ENCODE measurements around the gene RFX7.

RFX7 gene

DNA sequence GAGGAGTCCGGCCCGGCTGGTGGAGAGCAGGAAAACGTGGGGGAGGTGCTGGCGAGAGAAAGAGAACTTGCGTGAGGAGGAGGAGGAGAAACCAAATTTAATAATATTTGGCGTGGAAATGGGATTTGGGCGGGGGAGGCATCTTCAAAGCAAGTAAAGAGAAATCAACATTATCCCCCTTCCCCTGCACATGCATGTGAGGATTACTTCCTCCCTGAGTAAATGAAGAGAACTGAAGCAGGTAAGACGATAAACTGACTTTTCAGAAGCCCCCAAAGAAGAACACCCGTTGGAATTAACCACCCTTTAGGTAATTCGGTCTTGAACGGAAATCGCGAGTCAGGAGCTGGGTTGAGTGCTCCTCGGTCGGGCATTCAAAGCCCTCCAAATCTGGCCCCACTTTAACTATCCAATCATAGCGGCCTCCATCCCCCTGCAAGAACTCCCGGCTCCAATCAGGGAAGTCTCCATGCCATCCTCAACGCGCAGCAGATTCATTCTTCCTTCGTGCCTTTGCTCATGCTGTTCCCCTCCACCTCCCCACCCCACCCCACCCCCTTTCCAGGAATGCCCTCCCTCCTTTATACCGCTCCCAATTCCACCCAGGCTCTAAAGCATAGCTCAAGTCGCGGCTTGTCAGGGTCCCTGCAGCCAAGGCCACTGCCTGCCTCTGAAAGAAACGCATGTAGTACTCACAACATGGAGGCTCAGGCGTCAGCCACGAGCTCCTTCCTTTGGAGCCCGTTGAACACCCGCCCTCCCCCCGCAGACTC, 545 bp upstream of the RFX7 start:
- peak; percentile 89 for DNase-seq

DNA sequence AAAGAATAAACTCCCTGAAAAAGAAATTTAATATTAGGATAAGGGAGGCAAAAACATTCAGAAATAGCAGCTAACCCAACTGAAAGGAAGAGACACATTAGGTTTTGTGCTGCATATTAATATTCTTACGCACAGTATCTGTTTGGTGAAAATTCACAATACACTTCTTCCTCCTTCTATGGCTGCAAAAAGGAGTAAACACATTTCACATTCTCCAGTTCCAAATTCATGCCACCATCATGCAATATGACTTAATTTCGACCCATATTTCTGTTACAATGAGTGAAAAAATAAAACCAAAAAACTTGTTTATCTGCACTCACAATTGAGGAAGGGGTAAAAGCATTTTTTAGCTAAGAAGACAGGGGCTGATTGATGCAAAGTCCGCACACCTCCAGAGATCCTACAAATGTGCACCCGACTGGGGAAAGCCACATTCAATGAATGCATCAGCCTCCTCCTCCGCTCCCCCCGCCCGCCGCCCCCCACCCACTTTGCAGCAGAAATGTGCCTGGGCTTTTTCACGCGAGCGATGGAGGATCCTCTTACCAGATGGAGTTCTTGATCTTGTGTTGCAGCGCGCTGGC, 1.0 kb downstream of the RFX7 start:
- peak; percentile 6 for DNase-seq

DNA sequence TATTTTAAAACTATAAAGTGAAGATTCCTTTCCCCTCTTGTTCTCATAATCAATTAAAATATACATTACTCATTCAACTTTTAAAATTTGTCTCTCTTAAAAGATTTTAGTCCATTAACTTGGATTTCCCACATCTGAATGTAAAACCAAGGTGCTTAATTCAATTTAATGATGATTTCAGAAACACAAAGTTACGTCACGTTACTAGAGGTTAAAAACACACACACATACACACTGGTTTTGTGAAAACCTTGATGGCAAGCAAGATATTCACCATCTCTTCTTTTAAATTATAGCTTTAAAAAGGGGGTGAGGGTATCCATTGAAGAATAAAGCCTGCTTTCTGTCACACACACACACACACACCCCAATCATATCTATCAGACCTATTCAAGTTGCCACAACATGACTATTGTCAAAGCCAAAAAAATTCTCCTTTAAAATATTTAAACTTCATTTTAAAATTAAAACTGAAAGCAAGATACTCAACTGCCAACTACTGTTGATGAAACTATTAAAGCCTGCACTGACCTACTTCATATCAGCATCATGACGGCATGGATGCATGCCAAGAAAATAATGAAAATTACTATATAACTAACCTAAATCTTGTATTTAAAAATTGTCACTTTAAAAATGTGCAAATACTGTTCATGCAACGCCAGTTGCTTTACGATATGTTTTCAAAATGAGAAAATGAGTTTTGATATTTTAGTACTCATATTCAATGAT, 2.1 kb downstream of the RFX7 start:
- DNase-seq, result peak; percentile 0

DNA sequence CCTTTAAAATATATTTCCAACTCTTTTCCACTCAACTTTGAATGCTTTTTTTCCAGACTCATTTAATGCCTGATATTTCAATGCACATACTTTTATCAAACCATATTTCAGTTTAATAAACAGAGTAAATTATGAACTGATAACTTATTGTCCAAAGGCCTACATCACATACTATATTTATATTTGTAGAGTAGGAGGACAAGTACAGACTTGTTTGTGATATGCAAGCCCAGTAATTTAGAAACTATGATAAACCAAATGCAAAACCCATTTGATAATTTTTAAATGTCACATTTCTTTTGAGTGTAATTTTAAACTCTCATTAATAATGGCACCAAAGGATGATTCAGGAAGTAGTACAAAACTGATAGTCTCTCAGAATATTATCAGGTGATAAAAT, 3.3 kb downstream of the RFX7 start:
- no peak for DNase-seq

DNA sequence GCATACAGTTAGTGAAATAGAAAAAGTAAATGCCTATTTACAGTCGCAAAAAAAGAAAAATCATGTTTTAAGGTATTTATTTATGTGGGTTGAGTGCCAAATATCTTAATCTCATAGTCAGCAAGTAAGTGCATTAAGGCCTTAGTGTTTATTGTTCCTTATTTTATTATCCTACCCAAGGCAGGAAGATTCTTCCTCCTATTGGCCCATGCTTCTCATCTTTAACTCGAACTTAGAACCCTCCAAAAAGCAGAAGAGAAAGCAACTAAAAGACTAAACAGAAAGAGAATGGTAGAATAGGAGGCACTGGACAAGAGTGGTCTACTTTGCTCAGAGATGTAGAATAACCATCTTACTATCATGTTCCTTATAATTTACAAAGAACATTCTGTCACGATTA, 7.5 kb downstream of the RFX7 start:
- no peak for DNase-seq

DNA sequence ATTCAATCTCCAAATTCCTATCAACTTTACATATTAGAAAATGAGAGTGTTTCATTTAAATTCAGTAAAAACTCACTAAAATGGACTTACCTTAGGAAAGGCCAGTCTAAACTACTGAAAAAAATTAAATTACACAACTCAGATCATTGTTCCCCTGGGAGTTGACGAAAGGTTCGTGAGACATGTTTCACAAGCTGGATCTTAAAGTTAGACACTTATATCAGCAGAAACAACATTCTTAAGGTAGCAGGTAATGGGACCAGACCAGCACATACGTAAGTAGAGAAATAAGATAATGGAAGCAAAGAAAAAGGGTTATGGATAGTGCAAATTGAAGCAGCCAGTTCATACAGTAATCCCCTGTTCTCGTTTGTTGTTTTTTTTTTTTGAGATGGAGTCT, 8.9 kb downstream of the RFX7 start:
- DNase-seq, result no peak

DNA sequence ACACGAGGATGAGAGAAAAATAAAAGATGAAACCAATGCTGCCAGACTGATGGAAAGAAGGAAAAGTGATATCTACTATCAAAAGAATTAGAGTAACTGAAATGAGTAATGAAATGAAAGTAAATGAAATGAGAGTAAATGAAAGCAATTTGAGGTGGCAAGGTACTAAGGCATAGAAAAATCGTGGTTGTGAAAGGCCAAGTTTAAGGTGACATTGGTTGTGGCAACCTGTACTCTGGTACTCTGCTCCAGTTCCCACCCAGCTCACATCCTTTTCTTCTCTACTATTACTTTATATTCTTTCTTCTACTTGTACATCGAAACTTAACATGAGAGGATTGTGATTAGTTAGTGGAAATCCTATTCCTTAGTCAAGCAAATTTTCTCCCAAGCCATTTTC, 10.1 kb downstream of the RFX7 start:
- DNase-seq, result no peak

DNA sequence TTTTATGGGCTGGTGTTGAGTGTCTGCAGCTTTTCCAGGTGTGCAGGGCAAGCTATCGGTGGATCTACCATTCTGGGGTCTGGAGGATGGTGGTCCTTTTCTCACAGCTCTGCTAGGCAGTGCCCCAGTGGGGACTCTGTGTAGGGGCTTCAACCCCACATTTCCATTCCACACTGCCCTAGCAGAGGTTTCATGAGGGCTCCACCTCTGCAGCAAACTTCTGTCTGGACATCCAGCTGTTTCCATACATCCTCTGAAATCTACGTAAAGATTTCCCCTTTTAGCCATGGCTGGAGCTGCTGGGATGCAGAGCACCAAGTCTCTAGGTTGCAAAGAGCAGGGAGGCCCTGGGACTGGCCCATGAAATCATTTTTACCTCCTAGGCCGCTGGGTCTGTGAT, 11.6 kb downstream of the RFX7 start:
- no peak for DNase-seq

DNA sequence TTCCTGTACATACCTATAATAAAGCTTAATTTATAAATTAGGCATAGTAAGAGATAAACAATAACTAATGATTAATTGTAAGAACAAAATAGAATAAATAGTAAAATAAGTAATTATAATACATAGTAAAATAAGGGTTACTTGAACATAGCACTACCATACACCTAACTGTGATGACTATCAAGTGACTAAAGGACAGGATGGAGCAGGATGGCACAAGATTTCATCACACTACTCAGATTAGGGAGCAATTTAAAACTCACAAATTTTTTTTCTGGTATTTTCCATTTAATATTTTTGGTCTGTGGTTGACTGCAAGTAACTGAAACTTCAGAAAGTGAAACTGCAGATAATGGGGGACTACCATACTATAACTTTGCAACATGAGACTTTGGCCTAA, 14.8 kb downstream of the RFX7 start:
- no peak for DNase-seq

DNA sequence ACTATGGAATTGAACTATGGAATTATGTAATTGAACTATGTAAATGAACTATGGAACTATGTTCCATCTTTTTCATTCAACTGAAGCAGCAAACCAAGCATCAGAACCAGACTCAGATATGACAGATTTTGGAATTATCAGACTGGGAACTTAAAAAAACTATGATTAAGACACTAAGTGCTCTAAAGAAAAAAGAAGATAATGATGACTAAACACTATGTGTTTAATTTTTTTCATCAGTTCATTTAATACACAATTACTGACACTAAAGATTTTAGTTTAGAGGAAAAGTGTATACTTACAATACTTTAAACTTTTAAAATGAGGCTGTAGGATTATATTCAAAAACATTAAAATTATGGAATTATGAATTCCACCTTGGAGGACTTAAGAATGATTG, 15.3 kb downstream of the RFX7 start:
- no peak for DNase-seq

DNA sequence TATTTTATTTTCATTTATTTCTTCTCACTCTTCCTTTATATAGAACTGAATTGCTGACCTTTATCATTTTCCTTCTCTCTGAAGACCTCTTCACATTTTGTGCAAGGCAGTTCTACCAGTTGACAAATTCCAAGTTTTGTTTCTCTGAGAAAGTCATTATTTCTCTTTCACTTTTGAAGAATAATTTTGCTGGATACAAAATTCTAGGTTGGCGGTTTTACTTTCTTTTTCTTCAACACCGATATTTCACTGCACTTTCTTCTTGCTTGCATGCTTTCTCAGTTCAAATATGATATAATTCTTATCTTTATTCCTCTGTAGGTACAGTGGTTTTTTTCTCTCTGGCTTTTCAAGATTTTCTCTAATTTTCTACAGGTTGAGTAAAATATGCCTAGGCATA, 15.9 kb downstream of the RFX7 start:
- no peak for DNase-seq

DNA sequence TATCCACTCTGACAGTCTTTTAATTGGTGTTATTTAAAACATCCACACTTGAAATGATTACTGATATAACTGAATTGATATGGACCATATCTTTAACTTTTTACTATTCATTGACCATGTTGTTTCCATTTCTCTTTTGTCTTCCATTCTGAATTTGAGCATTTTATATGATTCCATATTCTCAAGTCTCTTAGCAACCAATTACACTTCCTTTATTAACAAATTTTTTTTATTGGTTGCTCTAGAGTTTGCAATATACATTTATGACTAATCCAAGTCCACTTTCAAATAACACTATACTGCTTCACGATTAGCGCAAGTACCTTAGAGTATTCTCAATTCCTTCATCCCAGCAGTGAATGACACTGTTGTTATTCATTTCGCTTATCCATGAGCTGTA, 16.4 kb downstream of the RFX7 start:
- DNase-seq, result no peak

DNA sequence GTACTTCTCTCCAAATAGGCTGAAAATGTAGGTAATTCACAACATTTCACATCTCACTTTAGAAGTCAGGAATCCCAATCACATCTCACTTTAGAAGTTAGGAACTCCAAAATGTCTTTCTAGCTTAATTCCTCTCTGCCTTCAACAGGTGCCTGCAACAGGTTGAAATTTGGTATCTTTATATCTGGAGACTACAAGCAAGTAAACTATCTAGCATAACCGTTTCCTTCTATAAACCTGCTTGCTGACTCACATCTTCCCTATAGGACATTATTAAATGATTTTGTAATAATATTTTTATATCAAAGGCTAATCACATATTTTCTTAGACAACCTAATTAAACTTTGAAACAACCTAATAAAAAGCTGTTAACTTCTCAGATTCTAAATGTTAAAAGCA, 18.2 kb downstream of the RFX7 start:
- DNase-seq, result no peak

DNA sequence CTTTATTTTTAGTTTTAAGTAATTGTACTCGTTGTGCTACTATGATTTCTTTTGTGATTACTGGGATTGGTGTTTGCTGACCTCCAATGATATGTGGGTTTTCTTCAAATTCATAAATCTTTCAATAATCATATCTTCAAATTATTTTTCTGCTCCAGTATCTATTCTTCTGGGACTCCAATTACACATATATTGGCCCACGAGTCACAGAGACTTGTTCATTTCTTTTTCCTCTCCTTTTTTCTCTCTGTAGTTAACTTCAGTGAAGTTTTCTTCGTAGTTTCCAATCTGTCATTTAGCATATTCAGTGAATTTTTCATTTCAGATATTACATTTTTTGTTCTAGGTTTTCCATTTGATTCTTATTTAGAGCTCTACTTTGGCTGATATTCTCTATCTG, 21.4 kb downstream of the RFX7 start:
- no peak for DNase-seq

DNA sequence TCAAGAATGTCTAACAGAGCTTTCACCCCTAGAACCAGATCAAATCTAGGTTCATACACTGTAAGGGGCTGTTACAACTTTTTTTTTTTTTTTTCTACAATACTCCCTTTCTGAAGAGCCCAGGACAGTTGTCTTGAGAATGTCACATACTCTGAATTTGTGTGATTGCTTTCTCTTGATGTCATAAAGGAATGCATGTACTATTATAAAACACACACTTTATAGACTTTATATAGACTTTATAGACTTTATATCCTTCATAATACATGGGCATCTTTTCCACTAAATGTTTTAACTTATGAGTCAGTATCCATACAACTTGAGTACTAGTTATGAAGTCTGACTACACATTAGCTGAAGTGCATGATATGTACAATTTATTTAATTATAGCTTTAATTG, 26.3 kb downstream of the RFX7 start:
- DNase-seq, result no peak

DNA sequence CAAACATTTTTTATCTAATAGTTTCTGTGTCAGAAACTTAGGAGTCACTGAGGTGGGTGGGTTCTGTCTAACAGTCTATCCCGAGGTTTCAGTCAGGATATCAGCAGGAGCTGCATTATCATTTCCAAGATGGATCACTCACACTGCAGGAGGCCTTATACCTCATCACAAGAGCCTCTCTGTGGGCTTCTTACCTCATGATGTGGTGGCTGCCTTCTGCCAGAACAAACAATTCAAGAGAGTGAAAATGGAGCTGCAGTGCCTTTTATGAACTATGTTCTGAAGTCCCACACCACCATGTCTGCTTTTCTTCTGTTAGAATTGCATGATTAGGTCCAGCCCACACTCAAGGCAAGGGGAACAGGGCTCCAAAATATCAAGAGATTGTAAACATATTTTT, 27.9 kb downstream of the RFX7 start:
- DNase-seq, result no peak

DNA sequence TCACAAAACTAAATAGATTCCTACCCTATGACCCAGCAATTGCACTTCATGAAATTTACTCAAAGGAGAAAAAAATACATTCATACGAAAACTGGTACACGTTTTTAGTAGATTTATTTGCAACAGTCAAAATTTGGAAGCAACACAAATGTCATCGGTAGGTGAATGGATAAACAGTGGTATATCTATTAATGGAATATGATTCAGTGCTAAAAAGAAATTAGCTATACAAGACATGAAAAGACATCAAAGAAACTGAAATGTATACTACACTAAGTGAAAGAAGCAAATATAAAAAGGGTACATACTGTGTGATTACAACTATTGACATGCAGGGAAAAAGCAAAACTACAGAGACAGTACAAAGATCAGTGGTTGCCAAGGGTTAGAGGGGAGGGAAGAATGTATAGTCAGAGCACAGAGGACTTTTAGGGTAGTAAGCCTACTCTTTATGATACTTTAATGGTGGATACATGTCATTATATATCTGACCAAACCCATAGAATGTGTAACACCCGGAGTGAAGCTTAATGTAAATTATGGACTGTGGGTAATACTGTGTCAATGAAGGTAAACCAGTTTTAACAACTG, 31.6 kb downstream of the RFX7 start:
- DNase-seq, result no peak

DNA sequence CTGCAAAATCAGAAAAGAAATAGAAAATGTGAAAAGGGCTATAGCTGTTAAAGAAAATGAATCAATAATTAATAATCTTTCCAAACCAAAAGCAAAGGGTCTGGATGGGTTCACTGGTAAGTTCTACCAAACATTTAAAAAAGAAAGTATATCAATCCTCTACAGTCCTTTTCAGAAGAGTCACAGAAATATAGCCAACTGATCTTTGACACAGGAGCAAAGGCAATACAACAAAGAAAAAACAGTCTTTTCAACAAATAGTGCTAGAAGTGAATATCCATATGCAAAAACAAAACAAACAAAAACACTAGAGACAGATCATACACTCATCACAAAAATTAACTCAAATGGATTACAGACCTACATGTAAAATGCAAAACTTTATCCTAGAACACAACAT, 32.6 kb downstream of the RFX7 start:
- no peak for DNase-seq

DNA sequence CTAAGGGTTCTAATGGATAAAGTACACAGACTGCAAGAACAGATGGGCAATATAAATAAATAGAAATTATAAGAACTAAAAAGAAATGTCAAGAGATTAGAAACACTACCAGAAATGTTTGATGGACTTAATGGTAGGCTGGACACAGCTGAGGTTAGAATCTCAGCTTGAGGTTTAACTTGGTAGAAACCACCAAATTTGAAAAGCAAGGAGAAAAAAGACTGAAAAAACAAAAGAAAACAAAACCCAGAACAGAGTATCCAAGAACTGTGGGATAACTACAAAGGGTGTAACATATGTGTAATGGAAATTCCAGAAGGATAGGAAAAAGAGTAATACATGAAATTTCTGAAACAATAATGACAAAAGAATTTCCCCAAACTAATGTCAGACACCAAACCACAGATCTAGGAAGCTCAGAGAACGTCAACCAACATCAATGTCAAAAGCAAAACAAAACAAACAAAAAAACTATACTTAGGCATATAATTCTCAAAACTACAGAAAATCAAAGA, 35.0 kb downstream of the RFX7 start:
- no peak for DNase-seq

DNA sequence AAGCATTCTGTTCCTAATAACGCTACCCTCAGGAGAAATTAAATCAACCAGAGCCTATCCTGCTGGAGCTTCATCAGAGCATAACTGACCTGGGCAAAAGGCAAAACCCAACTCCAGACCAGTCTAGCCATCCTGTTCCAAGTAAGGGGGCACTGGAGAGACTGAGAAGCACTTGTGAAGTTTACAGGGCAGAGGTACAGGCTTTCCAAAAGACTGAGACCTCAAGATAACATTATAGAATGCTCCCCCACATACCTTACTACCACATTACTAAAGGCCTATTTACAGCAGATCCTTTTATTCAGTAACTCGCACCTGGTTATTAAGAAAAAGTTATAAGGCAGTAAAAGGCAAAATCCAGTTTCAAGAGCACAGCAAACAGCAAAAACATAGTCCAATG, 35.5 kb downstream of the RFX7 start:
- no peak for DNase-seq

DNA sequence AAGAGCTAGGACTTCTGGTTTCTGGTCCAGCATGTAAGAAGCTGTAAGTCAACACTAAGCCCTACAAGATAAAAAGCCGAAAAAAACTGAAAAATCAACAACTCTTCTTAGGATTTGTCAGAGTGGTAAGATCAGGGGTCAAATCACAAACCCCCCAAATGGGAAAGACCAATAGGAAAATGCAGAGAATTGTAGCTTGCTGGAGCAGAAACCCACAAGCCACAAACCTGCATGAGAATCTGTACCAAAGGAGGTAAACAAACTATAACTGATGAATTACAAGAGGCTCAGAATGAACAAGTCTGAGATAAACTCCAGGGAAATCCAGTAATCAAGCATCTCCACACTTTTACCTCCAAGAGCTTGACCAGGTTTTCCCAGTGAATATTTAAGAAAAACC, 36.0 kb downstream of the RFX7 start:
- no peak for DNase-seq

DNA sequence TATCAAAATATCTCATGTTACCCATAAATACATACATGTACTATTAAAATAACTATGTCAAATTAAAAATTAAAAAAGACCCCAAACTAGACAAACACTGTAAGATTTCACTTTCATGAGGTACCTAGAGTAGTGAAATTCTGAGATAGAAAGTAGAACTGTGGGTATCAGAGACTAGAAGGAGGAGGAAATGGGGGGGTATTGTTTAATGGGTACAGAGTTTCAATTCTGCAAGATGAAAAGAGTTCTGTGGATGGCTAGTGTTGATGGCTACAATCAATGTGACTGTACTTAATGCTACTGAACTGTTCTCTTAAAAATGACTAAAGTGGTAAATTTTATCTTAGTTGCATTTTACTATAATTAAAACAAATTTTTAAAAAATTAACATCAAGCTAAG, 36.6 kb downstream of the RFX7 start:
- no peak for DNase-seq

DNA sequence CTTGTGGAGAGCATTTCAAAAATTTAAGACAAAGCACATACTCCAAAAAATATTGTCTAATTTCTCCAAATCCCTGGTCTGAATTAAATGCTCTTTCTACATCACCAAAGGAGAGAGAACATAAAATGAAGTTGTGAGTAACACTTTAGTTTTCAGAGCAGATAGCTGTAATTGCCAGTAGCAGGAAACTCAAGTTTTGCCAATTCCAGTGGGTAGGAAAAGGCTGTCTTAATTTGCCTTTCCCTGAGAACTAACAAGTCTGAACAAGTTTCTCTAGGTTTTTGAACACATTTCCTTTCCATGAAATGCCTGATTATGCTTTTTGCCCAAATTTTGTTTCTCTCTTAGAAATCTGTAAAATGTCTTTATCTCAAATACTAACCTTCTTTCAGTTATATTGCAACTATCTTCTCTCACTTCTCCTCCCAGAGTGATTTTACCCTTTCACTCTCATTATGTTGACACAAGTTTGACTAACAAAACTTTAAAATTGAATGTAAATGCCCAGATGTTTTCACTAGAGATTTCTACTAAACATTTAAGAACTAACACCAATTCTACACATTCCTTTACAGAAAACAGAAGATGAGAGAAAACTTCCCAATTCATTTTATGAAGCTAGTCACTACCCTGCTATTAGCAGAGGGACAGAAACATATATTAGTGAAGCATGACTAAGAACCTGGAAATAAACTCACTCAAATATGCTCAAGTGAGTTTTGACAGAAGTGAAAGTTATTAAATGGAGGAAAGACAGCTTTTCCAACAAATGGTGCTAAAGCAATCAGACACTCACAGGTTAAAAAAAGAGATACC, 38.4 kb downstream of the RFX7 start:
- no peak for DNase-seq

Measured in NCI-H446 treated with DMSO at 0.1 percent for 48 hours (cell line).